H1 (cell line): Measurements from ENCODE around the gene TMEM115. TPM values are rescaled to one million over a fixed set of nuclear protein-coding genes. Genes with fewer than 3 reads are reported as not detected.

Source experiments
- CTCF ChIA-PET: fragments of 300-600 bp; sonication (Branson Sonifier 250); formaldehyde crosslinking; loops from one replicate; lab custom pipeline; 2021; ENCODE audit not compliant: partially characterized antibody; lab: Charles Lee
- POLR2A ChIA-PET: fragments of 300-600 bp; sonication (Branson Sonifier 250); formaldehyde crosslinking; loops from one replicate; lab custom pipeline; 2021; ENCODE audit warnings: inconsistent platforms; ENCODE audit not compliant: partially characterized antibody; lab: Charles Lee
- DNase-seq, 2 experiments: peaks; one replicate each; pipeline versions ENCODE4 v3.0.0 to v3.0.0-alpha.2; 2010 to 2022; ENCODE audit warnings: low spot score in 2 of 2, low read depth in 1 of 2, mixed read lengths in 1 of 2
- FAIRE-seq: peaks from 2 replicates; lab custom pipeline; 2011; peaks lifted over from hg19 to GRCh38; lab: Jason Lieb, UNC
- H2AFZ ChIP-seq: 2 replicates; pipeline ENCODE4 v1.8.1; 2012; ENCODE audit warnings: low read length, inconsistent platforms
- H2AK5ac ChIP-seq: 2 replicates; pipeline ENCODE4 v1.6.1; 2013; ENCODE audit warnings: low read depth, low read length
- H2BK120ac ChIP-seq: replicated peaks from 2 replicates; pipeline ENCODE3; 2013; ENCODE audit warnings: low read depth, low read length, inconsistent platforms
- H2BK12ac ChIP-seq: 2 replicates; pipeline ENCODE4 v1.6.1; 2013; ENCODE audit warnings: low read depth, low read length
- H2BK15ac ChIP-seq: 2 replicates; pipeline ENCODE4 v1.6.1; 2013; ENCODE audit warnings: low read length
- H2BK20ac ChIP-seq: 2 replicates; pipeline ENCODE4 v1.6.1; 2013; ENCODE audit warnings: low read length
- H2BK5ac ChIP-seq: 2 replicates; pipeline ENCODE4 v1.6.1; 2013; ENCODE audit warnings: low read depth, low read length
- H3K14ac ChIP-seq: 2 replicates; pipeline ENCODE4 v1.6.1; 2013; ENCODE audit warnings: inconsistent platforms; ENCODE audit not compliant: insufficient read length
- H3K18ac ChIP-seq: 2 replicates; pipeline ENCODE4 v1.6.1; 2013; ENCODE audit warnings: low read length; ENCODE audit errors: extremely low read depth
- H3K23ac ChIP-seq: 2 replicates; pipeline ENCODE4 v1.6.1; 2013; ENCODE audit warnings: inconsistent platforms; ENCODE audit not compliant: insufficient read length
- H3K23me2 ChIP-seq: 2 replicates; pipeline ENCODE4 v1.6.1; 2013; ENCODE audit warnings: low read depth, low read length
- H3K27ac ChIP-seq: 2 replicates; pipeline ENCODE4 v1.6.1; 2011; ENCODE audit warnings: low read depth, low read length, inconsistent platforms
- H3K27me3 ChIP-seq, 4 experiments: replicated peaks in 1 of 4; 1 replicate in 1 of 4; 2 replicates in 3 of 4; pipeline versions ENCODE4 v1.6.1 to v1.8.1; 2011 to 2013; ENCODE audit warnings: low read length in 3 of 4, mild to moderate bottlenecking in 3 of 4, inconsistent platforms in 2 of 4, mixed read lengths in 2 of 4, moderate library complexity in 1 of 4; ENCODE audit not compliant: control insufficient read depth in 3 of 4, insufficient read depth in 3 of 4; ENCODE audit errors: extremely low read depth in 1 of 4
- H3K36me3 ChIP-seq, 4 experiments: 2 replicates each; pipeline versions ENCODE4 v1.6.1 to v1.8.1; 2011 to 2013; ENCODE audit warnings: mild to moderate bottlenecking in 4 of 4, low read length in 3 of 4, moderate library complexity in 2 of 4, control low read depth in 1 of 4, inconsistent platforms in 1 of 4; ENCODE audit not compliant: insufficient read depth in 4 of 4, control insufficient read depth in 2 of 4
- H3K4ac ChIP-seq: replicated peaks from 2 replicates; pipeline ENCODE3; 2013; ENCODE audit warnings: low read length, low read depth, mixed read lengths, inconsistent platforms; ENCODE audit not compliant: insufficient read length
- H3K4me1 ChIP-seq, 4 experiments: replicated peaks in 1 of 4; 1 replicate in 1 of 4; 2 replicates in 3 of 4; pipeline versions ENCODE4 v1.6.1 to v1.8.1; 2011 to 2013; ENCODE audit warnings: low read length in 3 of 4, inconsistent platforms in 2 of 4, mixed read lengths in 1 of 4; ENCODE audit not compliant: insufficient read depth in 4 of 4, control insufficient read depth in 3 of 4
- H3K4me2 ChIP-seq, 2 experiments: 2 replicates each; pipeline versions ENCODE4 v1.6.1 to v1.8.1; 2011 to 2013; ENCODE audit warnings: low read depth in 2 of 2, low read length in 2 of 2, control low read depth in 1 of 2, inconsistent platforms in 1 of 2, mild to moderate bottlenecking in 1 of 2; ENCODE audit not compliant: insufficient read depth in 1 of 2
- H3K4me3 ChIP-seq, 4 experiments: fragments of 200-600, 300-600 bp in 1 of 4; sonication (generic), shearing (Covaris generic), sonication (Bioruptor Twin) in 1 of 4; 2 replicates each; pipeline versions ENCODE4 v1.5.1 to v1.8.1; 2011 to 2016; ENCODE audit warnings: low read length in 4 of 4, low read depth in 3 of 4, control low read depth in 2 of 4, inconsistent platforms in 2 of 4, mild to moderate bottlenecking in 2 of 4, mixed read lengths in 1 of 4, moderate library complexity in 1 of 4; ENCODE audit not compliant: insufficient read depth in 2 of 4; ENCODE audit errors: extremely low read depth in 1 of 4
- H3K56ac ChIP-seq: replicated peaks from 2 replicates; pipeline ENCODE3; 2013; ENCODE audit warnings: low read depth, mild to moderate bottlenecking, mixed read lengths, low read length, inconsistent platforms; ENCODE audit not compliant: insufficient read length
- H3K79me1 ChIP-seq: 2 replicates; pipeline ENCODE4 v1.6.1; 2013; ENCODE audit warnings: low read depth, low read length, control low read depth
- H3K79me2 ChIP-seq, 2 experiments: 2 replicates each; pipeline versions ENCODE4 v1.6.1 to v1.8.1; 2012 to 2013; ENCODE audit warnings: low read length in 2 of 2, mild to moderate bottlenecking in 2 of 2, inconsistent platforms in 1 of 2; ENCODE audit not compliant: insufficient read depth in 2 of 2, control insufficient read depth in 1 of 2
- H3K9ac ChIP-seq, 4 experiments: replicated peaks in 1 of 4; 1 replicate in 1 of 4; 2 replicates in 3 of 4; pipeline versions ENCODE4 v1.6.1 to v1.8.1; 2011 to 2013; ENCODE audit warnings: low read depth in 3 of 4, low read length in 3 of 4, control low read depth in 2 of 4, mild to moderate bottlenecking in 2 of 4, moderate library complexity in 2 of 4, inconsistent platforms in 1 of 4; ENCODE audit errors: extremely low read depth in 1 of 4
- H3K9me3 ChIP-seq, 2 experiments: 2 replicates each; pipeline versions ENCODE4 v1.6.1 to v1.8.1; 2012 to 2013; ENCODE audit warnings: mild to moderate bottlenecking in 2 of 2, moderate library complexity in 2 of 2, control low read depth in 1 of 2, inconsistent platforms in 1 of 2, low read depth in 1 of 2, low read length in 1 of 2, mixed read lengths in 1 of 2; ENCODE audit not compliant: insufficient read depth in 2 of 2
- H4K20me1 ChIP-seq, 2 experiments: replicated peaks in 1 of 2; 2 replicates each; pipeline versions ENCODE3 to v1.8.1; 2011 to 2013; ENCODE audit warnings: inconsistent platforms in 2 of 2, low read length in 2 of 2, mild to moderate bottlenecking in 1 of 2; ENCODE audit not compliant: insufficient read depth in 2 of 2, control insufficient read depth in 1 of 2
- H4K5ac ChIP-seq: 2 replicates; pipeline ENCODE4 v1.6.1; 2013; ENCODE audit warnings: low read length, low read depth, mixed read lengths, inconsistent platforms; ENCODE audit not compliant: insufficient read length
- H4K8ac ChIP-seq: 2 replicates; pipeline ENCODE4 v1.8.0; 2013; ENCODE audit warnings: mild to moderate bottlenecking, moderate library complexity, low read length, inconsistent platforms; ENCODE audit not compliant: insufficient read depth; ENCODE audit errors: extremely low read depth
- H4K91ac ChIP-seq: replicated peaks from 2 replicates; pipeline ENCODE3; 2013; ENCODE audit warnings: low read length, mixed read lengths, inconsistent platforms; ENCODE audit not compliant: insufficient read length
- ATF2 ChIP-seq: IDR thresholded peaks from 2 replicates; pipeline ENCODE4 v1.6.1; 2012; ENCODE audit warnings: low read length, inconsistent platforms
- BACH1 ChIP-seq: IDR thresholded peaks from 2 replicates; pipeline ENCODE4 v1.6.1; 2012; ENCODE audit warnings: low read length, improper control_type of control experiment
- CBX5 ChIP-seq: fragments of 300-800, 300-1000 bp; sonication (generic); IDR thresholded peaks from 2 replicates; pipeline ENCODE4 v1.7.1; 2016; ENCODE audit warnings: antibody characterized with exemption, low read length, low read depth
- EZH2 ChIP-seq: fragments of 200-600 bp; sonication (generic); IDR thresholded peaks from 2 replicates; pipeline ENCODE4 v1.7.1; 2012; ENCODE audit warnings: low read depth, mild to moderate bottlenecking, moderate library complexity, low read length, inconsistent platforms; ENCODE audit not compliant: severe bottlenecking
- JUN ChIP-seq: IDR thresholded peaks from 2 replicates; pipeline ENCODE4 v1.6.1; 2011; ENCODE audit warnings: low read depth, mild to moderate bottlenecking, improper control_type of control experiment, low read length
- JUND ChIP-seq: IDR thresholded peaks from 2 replicates; pipeline ENCODE4 v1.6.1; 2011; ENCODE audit warnings: mild to moderate bottlenecking, improper control_type of control experiment, low read length
- KDM4A ChIP-seq: IDR thresholded peaks from one replicate; pipeline ENCODE4 v1.7.1; 2012; ENCODE audit warnings: low read depth, mild to moderate bottlenecking, moderate library complexity, low read length, inconsistent platforms; ENCODE audit not compliant: severe bottlenecking
- NRF1 ChIP-seq: IDR thresholded peaks from 2 replicates; pipeline ENCODE4 v1.6.1; 2011; ENCODE audit warnings: mild to moderate bottlenecking, low read depth, low read length, improper control_type of control experiment
- POLR2A ChIP-seq, 2 experiments: IDR thresholded peaks; 1 replicate in 1 of 2; 2 replicates in 1 of 2; pipeline ENCODE4 v1.6.1; 2011; ENCODE audit warnings: low read depth in 2 of 2, low read length in 2 of 2, mild to moderate bottlenecking in 2 of 2; ENCODE audit errors: control extremely low read depth in 1 of 2
- RXRA ChIP-seq: IDR thresholded peaks from 2 replicates; pipeline ENCODE4 v1.6.1; 2011; ENCODE audit warnings: low read depth, mild to moderate bottlenecking, low read length, moderate library complexity; ENCODE audit not compliant: insufficient read depth
- SIRT6 ChIP-seq: IDR thresholded peaks from one replicate; pipeline ENCODE4 v1.7.1; 2012; ENCODE audit warnings: low read length, inconsistent platforms
- SP1 ChIP-seq: IDR thresholded peaks from 2 replicates; pipeline ENCODE4 v1.6.1; 2011; ENCODE audit warnings: low read depth, low read length
- SP4 ChIP-seq: IDR thresholded peaks from 2 replicates; pipeline ENCODE4 v1.6.1; 2012; ENCODE audit warnings: low read length, inconsistent platforms
- TAF1 ChIP-seq: IDR thresholded peaks from 2 replicates; pipeline ENCODE4 v1.6.1; 2011; ENCODE audit warnings: mild to moderate bottlenecking, low read depth, low read length
- WGBS, 2 experiments: shearing (Covaris generic) in 1 of 2; methylation state at CpG; one replicate each; pipeline versions ENCODE4 v1.1.6 to v1.1.7; 2013 to 2015; ENCODE audit warnings: low lambda C conversion rate in 2 of 2, mixed read lengths in 2 of 2, inconsistent platforms in 1 of 2, low coverage in 1 of 2, missing lambda C conversion rate in 1 of 2; ENCODE audit not compliant: insufficient replicate concordance in 2 of 2, insufficient coverage in 1 of 2, insufficient read length in 1 of 2; ENCODE audit errors: extremely low coverage in 1 of 2, missing lambda C conversion rate in 1 of 2; 5-methylcytosine and 5-hydroxymethylcytosine counted together
- polyA plus RNA-seq, 7 experiments: library from polyadenylated mRNA; depleted of rRNA in 3 of 7; stranded (reverse) in 5 of 7; unstranded in 2 of 7; fragments of >200 nt in 5 of 7; fragments of 200-250 nt in 2 of 7; gene quantifications; 1 replicate in 5 of 7; 2 replicates in 1 of 7; 4 replicates in 1 of 7; pipeline versions ENCODE4 v1.2.1 to v1.2.3, GENCODE V29; 2011 to 2013; ENCODE audit warnings: missing spikeins in 2 of 7, mixed read lengths in 2 of 7
- total RNA-seq: library from RNA; stranded (reverse); fragmentation: NEBNext Ultra II Directional; extraction: Animal tissue kit (Norgen Biotek cat#: 25700); gene quantifications from 2 replicates; pipeline ENCODE4 v1.2.1, GENCODE V29; 2021

Gene TMEM115
- total and polyA plus RNA-seq, 2 of the 8 experiments (the other 6 are each of a cell fraction or from before 2014, with no cell fraction given), result 25.4 to 32.4 TPM

- H3K36me3 ChIP-seq, result no peaks in the 10 kb centered on the region
- H3K4me3 ChIP-seq, result no peak overlapping the region
- H4K5ac ChIP-seq, result no peak overlapping the region
- no peak overlapping the region for H3K18ac ChIP-seq
- no peak overlapping the region for H2AK5ac ChIP-seq
- H2BK5ac ChIP-seq, result no peak overlapping the region
- no peak overlapping the region for H4K91ac ChIP-seq
- peaks cover 0 to 3% (median under 1%) of the 10 kb centered on the region in 4 experiments; a peak in 3 of 7 replicates for H3K27me3 ChIP-seq
- no peak overlapping the region for H3K23ac ChIP-seq
- no peak overlapping the region for H2AFZ ChIP-seq
- H2BK12ac ChIP-seq, result no peak overlapping the region
- H3K9ac ChIP-seq, result no peak overlapping the region; a peak in 1 of 7 replicates
- H3K27ac ChIP-seq, result no peak overlapping the region
- no peak overlapping the region; the same call in 1 of the 2 replicates for H4K8ac ChIP-seq
- H3K79me1 ChIP-seq, result no peaks in the 10 kb centered on the region
- H2BK120ac ChIP-seq, result no peak overlapping the region
- H3K4me2 ChIP-seq, result no peak overlapping the region
- H3K9me3 ChIP-seq, result no peaks in the 10 kb centered on the region
- no peak overlapping the region for H2BK15ac ChIP-seq
- no peak overlapping the region for H2BK20ac ChIP-seq
- H3K14ac ChIP-seq, result no peak overlapping the region
- WGBS, 2 experiments, result 83% methylated on average over 15 of the region's 15 CpGs; no CpG with 5 or more reads in 1 of the 2 experiments
- CTCF ChIA-PET, result interaction anchor here (1.3 to 3.4 kb wide), 4 partner anchors 8 to 143 kb away, joined by 3 to 11 read pairs (median 8); no protein-coding TSS in a partner anchor
- DNase-seq (no peak), FAIRE-seq (no peak)
- H3K4me1 ChIP-seq, result no peaks in the 10 kb centered on the region; a peak in 2 of 7 replicates
- POLR2A ChIA-PET, result no interaction called here
- H3K23me2 ChIP-seq, result no peaks in the 10 kb centered on the region
- no peak overlapping the region for H3K56ac ChIP-seq
- no peak overlapping the region for H3K4ac ChIP-seq
- peaks cover 10 to 21% of the 10 kb centered on the region in 2 experiments for H4K20me1 ChIP-seq
- no peaks in the 10 kb centered on the region for H3K79me2 ChIP-seq
- TF ChIP-seq SP4 (no peak), EZH2 (no peak), SIRT6 (no peak), JUND (no peak), KDM4A (no peak), CBX5 (no peak), BACH1 (no peak), POLR2A (IDR thresholded peaks at IDR 0.05; ENCODE audit: control extremely low read depth in 1 of 2, low read depth in 2 of 2, low read length in 2 of 2) (no peak), SP1 (no peak), NRF1 (no peak), JUN (no peak), TAF1 (no peak), RXRA (no peak), ATF2 (no peak)
Measured at GRCh38 chr3:50408443-50408944, 49.2 kb upstream of the TMEM115 start.
